Fibroblast of lung (primary cell): ENCODE data around the gene CALD1. TPM values are rescaled to one million over a fixed set of nuclear protein-coding genes. Genes with fewer than 3 reads are reported as not detected.
A peak's percentile ranks its signal among the peaks of the same experiment; 100 is the strongest.

Experiments
- DNase-seq, 2 donors: peaks; one replicate each; pipeline versions ENCODE4 v3.0.0 to v3.0.0-alpha.2; 2010; ENCODE audit warnings: low read depth in 2 of 2
- H2AFZ ChIP-seq: 2 replicates; pipeline ENCODE4 v1.5.1; 2012; ENCODE audit warnings: low read length, control low read depth, inconsistent platforms
- H3K27ac ChIP-seq: 2 replicates; pipeline ENCODE4 v1.5.1; 2011; ENCODE audit warnings: low read length, control low read depth; ENCODE audit not compliant: insufficient read depth
- H3K27me3 ChIP-seq: 2 replicates; pipeline ENCODE4 v1.5.1; 2011; ENCODE audit warnings: mild to moderate bottlenecking, low read length; ENCODE audit not compliant: control insufficient read depth, insufficient read depth
- H3K36me3 ChIP-seq: 2 replicates; pipeline ENCODE4 v1.5.1; 2011; ENCODE audit warnings: low read length; ENCODE audit not compliant: control insufficient read depth, insufficient read depth
- H3K4me1 ChIP-seq: 2 replicates; pipeline ENCODE4 v1.5.1; 2011; ENCODE audit warnings: low read length; ENCODE audit not compliant: control insufficient read depth, insufficient read depth; ENCODE audit errors: extremely low read depth
- H3K4me2 ChIP-seq: 2 replicates; pipeline ENCODE4 v1.5.1; 2011; ENCODE audit warnings: low read length, control low read depth; ENCODE audit not compliant: insufficient read depth; ENCODE audit errors: extremely low read depth
- H3K4me3 ChIP-seq, 4 experiments: fragments of 200-600 bp in 1 of 4; sonication (generic) in 1 of 4; replicated peaks in 1 of 4; 2 replicates each; pipeline ENCODE4 v1.5.1; 2011 to 2016; ENCODE audit warnings: low read length in 4 of 4, low read depth in 3 of 4, mild to moderate bottlenecking in 3 of 4, control low read depth in 2 of 4, inconsistent platforms in 1 of 4, mixed read lengths in 1 of 4; ENCODE audit not compliant: insufficient read depth in 1 of 4; ENCODE audit errors: control extremely low read depth in 1 of 4
- H3K79me2 ChIP-seq: 2 replicates; pipeline ENCODE4 v1.5.1; 2012; ENCODE audit warnings: mild to moderate bottlenecking, low read length, inconsistent platforms; ENCODE audit not compliant: control insufficient read depth, insufficient read depth
- H3K9ac ChIP-seq: 2 replicates; pipeline ENCODE4 v1.5.1; 2011; ENCODE audit warnings: mild to moderate bottlenecking, low read length, control low read depth; ENCODE audit not compliant: insufficient read depth
- H3K9me3 ChIP-seq: 2 replicates; pipeline ENCODE4 v1.5.1; 2012; ENCODE audit warnings: low read depth, low read length; ENCODE audit not compliant: control insufficient read depth, insufficient read depth
- H4K20me1 ChIP-seq: 2 replicates; pipeline ENCODE4 v1.5.1; 2011; ENCODE audit warnings: low read length; ENCODE audit not compliant: control insufficient read depth, insufficient read depth; ENCODE audit errors: extremely low read depth
- EZH2 ChIP-seq: IDR thresholded peaks from 2 replicates; pipeline ENCODE4 v1.5.1; 2012; ENCODE audit warnings: low read length, control low read depth, mild to moderate bottlenecking; ENCODE audit errors: missing control alignments
- polyA plus RNA-seq, 2 donors: library from polyadenylated mRNA; depleted of rRNA in 1 of 2; stranded (reverse) in 1 of 2; unstranded in 1 of 2; fragments of >200 nt; gene quantifications; 2 replicates each; pipeline ENCODE4 v1.2.1, GENCODE V29; 2011 to 2012; ENCODE audit warnings: missing spikeins in 1 of 2
- total RNA-seq: library from RNA; depleted of rRNA; stranded (reverse); fragments of >200 nt; gene quantifications from 2 replicates; pipeline ENCODE4 v1.2.1, GENCODE V29; 2014
- TF ChIP-seq, protein P1 (sequence below), 2 donors: IDR thresholded peaks in 1 of 2; conservative IDR thresholded peaks in 1 of 2; 1 replicate in 1 of 2; 2 replicates in 1 of 2; pipeline ENCODE4 v1.5.1; 2011 to 2012; ENCODE audit warnings: low read length in 2 of 2, control low read depth in 1 of 2, inconsistent platforms in 1 of 2, low read depth in 1 of 2, mild to moderate bottlenecking in 1 of 2

CALD1 gene
- total and polyA plus RNA-seq, 2 donors (not counting 1 experiment from before 2014, with no cell fraction given): 343 to 1,187 TPM

GRCh38 chr7:134866617-134867016, 87.2 kb downstream of the CALD1 start:
- H3K4me1 ChIP-seq: peaks cover 15% of the 10 kb centered on the region
- no peaks in the 10 kb centered on the region for H3K9me3 ChIP-seq
- peak overlapping the region; percentile 18 for H3K9ac ChIP-seq
- H3K27me3 ChIP-seq: no peaks in the 10 kb centered on the region
- peak; percentile 52 to 72 for DNase-seq
- TF ChIP-seq, protein P1, sequence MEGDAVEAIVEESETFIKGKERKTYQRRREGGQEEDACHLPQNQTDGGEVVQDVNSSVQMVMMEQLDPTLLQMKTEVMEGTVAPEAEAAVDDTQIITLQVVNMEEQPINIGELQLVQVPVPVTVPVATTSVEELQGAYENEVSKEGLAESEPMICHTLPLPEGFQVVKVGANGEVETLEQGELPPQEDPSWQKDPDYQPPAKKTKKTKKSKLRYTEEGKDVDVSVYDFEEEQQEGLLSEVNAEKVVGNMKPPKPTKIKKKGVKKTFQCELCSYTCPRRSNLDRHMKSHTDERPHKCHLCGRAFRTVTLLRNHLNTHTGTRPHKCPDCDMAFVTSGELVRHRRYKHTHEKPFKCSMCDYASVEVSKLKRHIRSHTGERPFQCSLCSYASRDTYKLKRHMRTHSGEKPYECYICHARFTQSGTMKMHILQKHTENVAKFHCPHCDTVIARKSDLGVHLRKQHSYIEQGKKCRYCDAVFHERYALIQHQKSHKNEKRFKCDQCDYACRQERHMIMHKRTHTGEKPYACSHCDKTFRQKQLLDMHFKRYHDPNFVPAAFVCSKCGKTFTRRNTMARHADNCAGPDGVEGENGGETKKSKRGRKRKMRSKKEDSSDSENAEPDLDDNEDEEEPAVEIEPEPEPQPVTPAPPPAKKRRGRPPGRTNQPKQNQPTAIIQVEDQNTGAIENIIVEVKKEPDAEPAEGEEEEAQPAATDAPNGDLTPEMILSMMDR (conservative IDR thresholded peaks at IDR 0.05 in 1 of 2, IDR thresholded peaks at IDR 0.05 in 1 of 2; ENCODE audit: low read depth in 1 of 2, low read length in 2 of 2): no peak
- TF ChIP-seq EZH2: no peak
- H3K4me3 ChIP-seq: peak overlapping the region in 2 of 4 experiments; percentile 37 to 41
- H4K20me1 ChIP-seq: no peaks in the 10 kb centered on the region
- H3K4me2 ChIP-seq: peak overlapping the region; percentile 75
- H3K36me3 ChIP-seq: peaks cover 4% of the 10 kb centered on the region
- no peak overlapping the region for H2AFZ ChIP-seq
- peak overlapping the region; percentile 74 for H3K27ac ChIP-seq
- peaks cover 29% of the 10 kb centered on the region for H3K79me2 ChIP-seq

DNA sequence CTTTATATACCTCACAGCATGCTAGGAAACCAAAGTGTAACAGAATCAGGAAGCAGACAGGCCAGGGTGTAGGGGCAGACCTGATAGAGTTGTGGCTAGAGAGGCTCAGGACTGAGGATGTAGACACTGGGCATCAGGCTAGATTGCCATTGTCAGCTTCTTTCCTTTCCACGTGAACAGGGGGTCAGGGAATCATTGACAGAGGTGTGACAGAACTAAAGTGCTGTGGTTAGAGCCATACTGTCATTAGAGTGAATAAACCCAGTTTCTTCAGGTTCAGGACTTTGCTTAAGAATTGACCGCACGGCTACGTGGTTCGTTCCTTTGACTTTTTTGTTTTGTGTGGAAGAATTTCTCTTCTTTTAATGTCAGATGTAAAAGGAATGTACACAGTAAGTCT, 90.7 kb downstream of the CALD1 start:
- H3K4me2 ChIP-seq: no peak overlapping the region

DNA sequence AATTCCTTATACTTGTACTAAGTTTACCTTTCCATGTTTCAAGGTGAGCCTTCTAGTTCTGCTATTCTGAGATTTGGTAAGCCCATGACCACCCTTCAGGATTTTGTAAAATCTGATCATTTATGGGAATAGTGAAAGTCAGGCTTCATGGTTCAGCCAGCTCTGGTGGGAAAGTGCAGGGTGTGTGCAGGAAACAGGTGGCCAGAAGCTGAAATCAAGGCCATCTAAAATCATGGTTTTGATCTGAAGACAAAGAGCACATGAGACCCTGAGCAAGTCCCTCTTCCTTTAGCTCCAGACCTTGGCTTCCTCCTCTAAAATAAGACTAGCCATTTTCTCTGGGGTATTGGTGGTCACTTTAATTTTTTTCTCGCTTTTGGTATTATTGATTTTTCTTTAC, 91.3 kb downstream of the CALD1 start:
- TF ChIP-seq EZH2: no peak
- TF ChIP-seq, protein P1 (conservative IDR thresholded peaks at IDR 0.05 in 1 of 2, IDR thresholded peaks at IDR 0.05 in 1 of 2; ENCODE audit: low read depth in 1 of 2, low read length in 2 of 2): no peak
- no peak overlapping the region for H3K27ac ChIP-seq
- no peak for DNase-seq
- peaks cover 10% of the 10 kb centered on the region for H3K79me2 ChIP-seq
- H3K4me3 ChIP-seq: no peak overlapping the region
- H3K4me2 ChIP-seq: no peak overlapping the region
- no peak overlapping the region for H2AFZ ChIP-seq
- H3K36me3 ChIP-seq: peaks cover 4% of the 10 kb centered on the region
- H3K9me3 ChIP-seq: no peaks in the 10 kb centered on the region
- H3K27me3 ChIP-seq: no peaks in the 10 kb centered on the region
- no peak overlapping the region for H3K9ac ChIP-seq
- H4K20me1 ChIP-seq: no peaks in the 10 kb centered on the region
- H3K4me1 ChIP-seq: peaks cover 6% of the 10 kb centered on the region

More for the DNA sequence above, 90.7 kb downstream of the CALD1 start:
- Histone ChIP-seq H3K4me3 (no peak overlapping the region), H3K4me1 (peaks cover 10% of the 10 kb centered on the region), H3K9ac (no peak overlapping the region), H3K79me2 (peaks cover 13% of the 10 kb centered on the region), H2AFZ (no peak overlapping the region), H4K20me1 (no peaks in the 10 kb centered on the region), H3K27ac (no peak overlapping the region), H3K27me3 (no peaks in the 10 kb centered on the region), H3K36me3 (peaks cover 4% of the 10 kb centered on the region), H3K9me3 (no peaks in the 10 kb centered on the region)
- TF ChIP-seq, protein P1 (conservative IDR thresholded peaks at IDR 0.05 in 1 of 2, IDR thresholded peaks at IDR 0.05 in 1 of 2; ENCODE audit: low read depth in 1 of 2, low read length in 2 of 2): no peak
- TF ChIP-seq EZH2: no peak
- no peak for DNase-seq
